Activated T-helper 17 cell treated with anti-CD3 and anti-CD28 coated beads, Interleukin-2, amount 50 U/mL, for 72 hours (primary cell): ENCODE data around the gene ZNRF3. TPM values are rescaled to one million over a fixed set of nuclear protein-coding genes. Genes with fewer than 3 reads are reported as not detected.

Experiments used
- ATAC-seq: fragments of 150-1000 bp; cut with Tn5 transposase; replicated peaks from 2 replicates; pipeline ENCODE4 v1.10.0; 2021; ENCODE audit warnings: mild to moderate bottlenecking, moderate library complexity
- H3K27ac Mint-ChIP-seq: one replicate; pipeline ENCODE4 v1.8.0; 2022; ENCODE audit warnings: mixed read lengths
- H3K27me3 Mint-ChIP-seq: one replicate; pipeline ENCODE4 v1.8.0; 2022; ENCODE audit warnings: mixed read lengths
- H3K36me3 Mint-ChIP-seq: one replicate; pipeline ENCODE4 v1.8.0; 2022; ENCODE audit warnings: low read depth, mild to moderate bottlenecking, mixed read lengths
- H3K4me1 Mint-ChIP-seq: one replicate; pipeline ENCODE4 v1.8.0; 2022; ENCODE audit warnings: mixed read lengths
- H3K4me3 Mint-ChIP-seq: one replicate; pipeline ENCODE4 v1.8.0; 2022; ENCODE audit warnings: mild to moderate bottlenecking, mixed read lengths
- H3K9me3 Mint-ChIP-seq: one replicate; pipeline ENCODE4 v1.8.0; 2022; ENCODE audit warnings: mixed read lengths
- total RNA-seq, 2 donors: library from RNA; stranded (reverse); gene quantifications; one replicate each; pipeline ENCODE4 v1.2.3, GENCODE V29; 2022

Gene ZNRF3
- total RNA-seq, 2 donors from 2014 or later, result 0.26 to 0.43 TPM

- H3K4me1 Mint-ChIP-seq, result no peaks in the 10 kb centered on the region
- no peak for ATAC-seq
- H3K27ac Mint-ChIP-seq, result no peak overlapping the region
- H3K27me3 Mint-ChIP-seq, result peaks cover 17% of the 10 kb centered on the region
- no peaks in the 10 kb centered on the region for H3K36me3 Mint-ChIP-seq
- no peaks in the 10 kb centered on the region for H3K9me3 Mint-ChIP-seq
- no peak overlapping the region for H3K4me3 Mint-ChIP-seq
Measured at GRCh38 chr22:28922540-28923244, 39.3 kb downstream of the ZNRF3 start.

DNA sequence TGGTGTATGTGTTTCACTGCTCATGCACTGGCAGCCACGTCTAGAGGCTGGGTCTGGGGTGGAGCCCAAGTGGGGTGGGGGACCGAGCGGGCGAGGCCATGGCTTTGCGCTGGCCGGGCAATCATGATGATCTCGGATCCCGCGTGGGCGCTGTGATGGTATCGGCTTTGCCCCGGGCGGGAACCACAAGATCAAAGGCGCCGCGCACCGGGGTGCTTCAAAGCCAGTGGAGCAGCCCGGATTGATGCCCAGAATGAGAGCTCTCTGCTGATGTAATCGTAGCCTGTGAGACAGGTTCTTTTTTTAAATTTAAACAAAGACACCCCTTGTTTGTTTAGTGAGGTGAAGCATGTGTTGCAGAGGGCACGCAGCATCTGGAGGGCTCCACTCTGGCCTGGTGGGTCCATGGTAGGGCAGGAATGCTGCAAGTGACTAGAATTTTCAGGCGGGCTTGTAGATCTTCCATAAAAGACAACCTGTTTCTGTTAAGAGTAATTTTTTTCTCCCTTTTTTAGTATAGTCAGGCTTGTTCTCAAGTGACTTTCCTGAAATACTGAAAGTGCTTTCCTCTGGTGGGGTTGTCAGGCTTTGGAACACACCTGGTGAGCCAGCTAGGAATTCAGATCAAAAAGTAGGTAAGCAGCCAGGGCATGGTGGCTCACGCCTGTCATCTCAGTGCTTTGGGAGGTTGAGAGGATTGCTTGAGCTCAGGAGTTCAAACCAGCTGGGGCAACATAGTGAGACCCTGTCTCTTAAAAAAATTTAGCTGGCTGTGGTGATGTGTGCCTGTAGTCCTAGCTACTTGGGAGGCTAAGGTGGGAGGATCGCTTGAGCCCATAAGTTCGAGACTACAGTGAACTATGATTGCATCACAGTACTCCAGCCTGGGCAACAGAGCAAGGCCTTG is 40.7 kb downstream of the ZNRF3 start:
- H3K4me1 Mint-ChIP-seq, result no peaks in the 10 kb centered on the region
- ATAC-seq, result no peak
- peaks cover 20% of the 10 kb centered on the region for H3K27me3 Mint-ChIP-seq
- H3K27ac Mint-ChIP-seq, result no peak overlapping the region
- H3K36me3 Mint-ChIP-seq, result no peaks in the 10 kb centered on the region
- H3K9me3 Mint-ChIP-seq, result no peaks in the 10 kb centered on the region
- no peak overlapping the region for H3K4me3 Mint-ChIP-seq

- Mint-ChIP-seq H3K4me3 (no peak overlapping the region), H3K9me3 (no peaks in the 10 kb centered on the region), H3K27me3 (peaks cover 25% of the 10 kb centered on the region), H3K4me1 (no peaks in the 10 kb centered on the region), H3K36me3 (no peaks in the 10 kb centered on the region), H3K27ac (no peak overlapping the region)
- ATAC-seq, result no peak
Measured at GRCh38 chr22:28925916-28926315, 42.5 kb downstream of the ZNRF3 start.

DNA sequence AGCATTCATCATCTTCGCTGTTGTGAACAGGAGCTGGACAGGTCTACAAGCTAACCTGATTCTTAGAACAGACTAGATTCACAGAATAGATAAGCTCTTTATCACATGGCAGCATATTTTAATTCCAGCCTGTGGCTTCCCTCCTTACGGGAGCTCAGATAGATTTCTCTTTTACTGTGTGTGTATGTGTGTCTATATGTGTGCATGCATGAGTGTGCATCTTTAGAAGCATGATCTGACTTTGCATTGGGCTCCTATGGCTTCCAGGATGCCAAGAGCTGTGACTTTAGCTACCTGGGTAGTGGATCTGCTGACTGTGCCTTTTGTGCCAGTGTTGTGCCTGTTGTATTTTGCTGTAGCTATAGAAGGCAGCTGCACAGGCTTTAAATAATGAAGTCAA is 44.3 kb downstream of the ZNRF3 start:
- Mint-ChIP-seq H3K27ac (no peak overlapping the region), H3K36me3 (no peaks in the 10 kb centered on the region), H3K4me1 (no peaks in the 10 kb centered on the region), H3K9me3 (no peaks in the 10 kb centered on the region), H3K27me3 (peaks cover 32% of the 10 kb centered on the region), H3K4me3 (no peak overlapping the region)
- ATAC-seq, result no peak

- H3K4me3 Mint-ChIP-seq, result no peak overlapping the region
- H3K27me3 Mint-ChIP-seq, result peaks cover 38% of the 10 kb centered on the region
- no peak for ATAC-seq
- H3K4me1 Mint-ChIP-seq, result no peaks in the 10 kb centered on the region
- no peak overlapping the region for H3K27ac Mint-ChIP-seq
- H3K9me3 Mint-ChIP-seq, result no peaks in the 10 kb centered on the region
- H3K36me3 Mint-ChIP-seq, result no peaks in the 10 kb centered on the region
Measured at GRCh38 chr22:28929197-28929596, 45.8 kb downstream of the ZNRF3 start.

- Mint-ChIP-seq H3K36me3 (no peaks in the 10 kb centered on the region), H3K9me3 (no peaks in the 10 kb centered on the region), H3K4me1 (no peaks in the 10 kb centered on the region), H3K4me3 (no peak overlapping the region), H3K27ac (no peak overlapping the region), H3K27me3 (peaks cover 35% of the 10 kb centered on the region)
- ATAC-seq, result no peak
Measured at GRCh38 chr22:28930357-28931007, 47.1 kb downstream of the ZNRF3 start.

DNA sequence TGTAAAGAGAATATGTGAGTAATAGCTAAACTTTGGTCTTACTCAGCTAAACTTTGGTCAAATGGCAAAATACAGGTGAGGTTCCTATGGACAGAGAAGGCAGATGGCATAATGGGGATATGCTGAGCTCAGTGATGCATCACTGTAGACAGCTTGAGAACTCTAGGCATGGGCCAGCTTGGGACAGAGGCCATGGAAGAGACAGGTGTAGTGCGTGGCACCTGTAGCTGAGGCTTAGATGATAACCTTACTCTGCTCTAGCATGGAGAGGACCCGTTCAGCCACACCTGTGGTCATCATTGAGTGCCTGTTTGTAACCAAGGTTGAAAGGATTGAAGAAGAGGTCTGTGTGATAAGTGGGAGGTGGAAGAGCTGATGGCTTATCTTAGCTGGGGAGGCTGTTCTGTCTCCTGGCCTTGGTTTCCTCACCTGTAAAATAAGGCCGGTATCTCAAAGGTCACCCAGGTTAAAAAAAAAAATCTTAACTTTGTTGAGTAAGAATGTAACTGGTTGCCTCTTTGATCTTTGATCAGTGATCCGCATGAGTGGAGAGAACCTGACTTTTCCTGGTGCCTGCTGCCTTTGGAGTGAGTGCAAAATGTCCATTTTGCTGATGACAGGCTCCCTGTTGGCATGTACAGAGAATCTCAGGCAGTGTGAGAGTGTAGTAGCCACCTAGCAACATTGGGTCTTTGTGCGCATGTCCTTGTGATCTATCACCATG is 48.6 kb downstream of the ZNRF3 start:
- H3K27me3 Mint-ChIP-seq, result peaks cover 34% of the 10 kb centered on the region
- no peak for ATAC-seq
- H3K9me3 Mint-ChIP-seq, result no peaks in the 10 kb centered on the region
- H3K36me3 Mint-ChIP-seq, result no peaks in the 10 kb centered on the region
- no peaks in the 10 kb centered on the region for H3K4me1 Mint-ChIP-seq
- no peak overlapping the region for H3K4me3 Mint-ChIP-seq
- H3K27ac Mint-ChIP-seq, result no peak overlapping the region

GRCh38 chr22:28933321-28933720 is 49.9 kb downstream of the ZNRF3 start:
- peaks cover 34% of the 10 kb centered on the region for H3K27me3 Mint-ChIP-seq

DNA sequence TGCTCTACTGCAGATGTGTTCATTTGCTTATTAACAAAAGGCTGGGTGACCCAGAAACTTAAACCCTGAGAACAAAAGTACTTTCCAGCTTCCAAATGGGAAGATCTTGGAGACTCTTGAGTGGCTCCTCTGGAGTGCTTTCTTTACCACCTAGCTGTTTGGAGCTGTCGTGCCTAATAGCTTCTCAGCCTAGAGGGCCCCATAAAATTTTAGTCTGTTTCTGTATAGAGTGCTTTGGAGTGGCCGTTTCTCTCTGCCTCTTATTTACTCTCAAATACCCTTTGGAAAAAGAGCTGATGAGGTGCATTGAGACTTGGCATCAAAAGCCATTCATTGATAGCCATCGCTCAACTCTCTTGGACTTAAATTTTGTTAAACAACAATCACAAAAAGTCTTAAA is 50.7 kb downstream of the ZNRF3 start:
- Mint-ChIP-seq H3K4me3 (no peak overlapping the region), H3K4me1 (no peaks in the 10 kb centered on the region), H3K27ac (no peak overlapping the region), H3K9me3 (no peaks in the 10 kb centered on the region), H3K36me3 (no peaks in the 10 kb centered on the region), H3K27me3 (peaks cover 31% of the 10 kb centered on the region)
- ATAC-seq, result no peak

More at GRCh38 chr22:28933321-28933720, 49.9 kb downstream of the ZNRF3 start:
- no peaks in the 10 kb centered on the region for H3K9me3 Mint-ChIP-seq
- no peaks in the 10 kb centered on the region for H3K4me1 Mint-ChIP-seq
- ATAC-seq, result no peak
- no peaks in the 10 kb centered on the region for H3K36me3 Mint-ChIP-seq
- H3K4me3 Mint-ChIP-seq, result no peak overlapping the region
- no peak overlapping the region for H3K27ac Mint-ChIP-seq

DNA sequence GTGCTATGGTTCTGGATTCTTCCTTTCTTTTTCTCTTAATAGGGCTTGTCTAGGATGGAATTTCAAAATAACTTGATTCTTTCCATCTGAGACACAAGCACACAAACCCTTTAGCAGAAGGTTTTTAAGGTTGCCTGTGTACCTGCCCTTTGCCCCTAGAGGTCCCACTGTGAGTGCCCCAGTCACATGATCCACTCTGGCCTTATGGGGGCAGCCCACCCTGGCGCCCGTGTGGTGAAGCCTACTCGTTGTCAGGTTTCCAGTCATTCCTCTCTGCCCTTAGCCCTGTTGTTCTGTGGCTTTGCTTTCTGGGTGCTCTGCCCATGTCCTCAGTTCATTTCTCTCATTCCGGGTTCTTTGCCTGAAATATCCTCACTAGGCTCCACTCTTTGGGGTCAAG is 51.8 kb downstream of the ZNRF3 start:
- no peak for ATAC-seq
- H3K27me3 Mint-ChIP-seq, result peaks cover 34% of the 10 kb centered on the region
- H3K36me3 Mint-ChIP-seq, result no peaks in the 10 kb centered on the region

GRCh38 chr22:28935713-28936112 is 52.3 kb downstream of the ZNRF3 start:
- H3K27ac Mint-ChIP-seq, result no peak overlapping the region
- no peak for ATAC-seq
- no peaks in the 10 kb centered on the region for H3K4me1 Mint-ChIP-seq
- H3K36me3 Mint-ChIP-seq, result no peaks in the 10 kb centered on the region
- H3K4me3 Mint-ChIP-seq, result no peak overlapping the region
- no peaks in the 10 kb centered on the region for H3K9me3 Mint-ChIP-seq
- H3K27me3 Mint-ChIP-seq, result peaks cover 30% of the 10 kb centered on the region

More for the DNA sequence above, 51.8 kb downstream of the ZNRF3 start:
- Mint-ChIP-seq H3K4me1 (no peaks in the 10 kb centered on the region), H3K9me3 (no peaks in the 10 kb centered on the region), H3K4me3 (no peak overlapping the region), H3K27ac (no peak overlapping the region)

GRCh38 chr22:28936200-28936599 is 52.8 kb downstream of the ZNRF3 start:
- Mint-ChIP-seq H3K4me1 (no peaks in the 10 kb centered on the region), H3K27me3 (peaks cover 30% of the 10 kb centered on the region)
- no peak for ATAC-seq

DNA sequence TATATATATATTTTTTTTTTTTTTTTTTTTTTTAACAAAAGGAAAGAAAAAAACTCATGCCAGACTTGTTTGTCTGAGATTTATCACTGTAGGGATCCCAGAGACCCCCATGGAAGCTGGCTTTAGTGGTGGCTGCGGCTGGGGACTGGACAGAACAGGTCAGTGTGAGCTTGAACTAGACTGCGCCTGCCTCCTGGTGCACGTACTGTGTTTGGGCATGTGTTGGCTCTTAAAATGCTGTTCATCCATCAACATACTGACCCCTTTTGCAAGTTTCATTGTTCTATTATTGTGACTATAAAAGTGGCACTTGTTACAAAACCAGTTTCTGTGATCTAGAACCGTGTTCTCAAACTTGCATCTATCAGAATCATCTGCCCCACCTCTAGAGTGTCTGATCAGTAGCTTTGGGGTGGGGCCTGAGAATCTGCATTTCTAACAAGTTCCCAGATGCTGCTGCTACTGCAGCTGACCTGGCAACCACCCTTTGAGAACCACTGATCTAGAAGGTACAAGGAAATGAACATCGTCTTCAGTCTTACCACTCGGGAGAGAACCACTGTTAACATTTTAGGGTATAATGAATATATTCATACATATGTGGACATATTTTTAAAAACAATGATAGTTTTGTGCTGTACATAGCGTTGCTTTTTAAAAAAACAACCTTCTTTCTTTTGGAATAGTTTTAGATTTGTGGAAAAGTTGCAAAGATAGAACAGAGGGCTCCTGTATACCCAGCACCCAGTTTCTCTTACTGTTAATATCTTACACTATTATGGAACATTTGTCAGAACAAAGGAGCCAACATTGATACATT is 54.0 kb downstream of the ZNRF3 start:
- Mint-ChIP-seq H3K27ac (no peak overlapping the region), H3K4me3 (no peak overlapping the region), H3K27me3 (peaks cover 21% of the 10 kb centered on the region), H3K36me3 (no peaks in the 10 kb centered on the region), H3K9me3 (no peaks in the 10 kb centered on the region), H3K4me1 (no peaks in the 10 kb centered on the region)
- ATAC-seq, result no peak

More at GRCh38 chr22:28936200-28936599, 52.8 kb downstream of the ZNRF3 start:
- Mint-ChIP-seq H3K4me3 (no peak overlapping the region), H3K9me3 (no peaks in the 10 kb centered on the region), H3K27ac (no peak overlapping the region), H3K36me3 (no peaks in the 10 kb centered on the region)
